HEK293 (cell line): ENCODE measurements around the gene ITIH3.

ENCODE experiments used
- OSR2 ChIP-seq: fragments of 450-650 bp; formaldehyde crosslinking; IDR thresholded peaks from 2 replicates; pipeline ENCODE4 v1.5.1; 2016; ENCODE audit warnings: missing biosample characterization, missing genetic modification characterization
- REST ChIP-seq: fragments of 450-650 bp; formaldehyde crosslinking; IDR thresholded peaks from 2 replicates; pipeline ENCODE4 v1.5.1; 2016; ENCODE audit warnings: missing biosample characterization, missing genetic modification characterization
- ZFP3 ChIP-seq: fragments of 450-650 bp; formaldehyde crosslinking; IDR thresholded peaks from 2 replicates; pipeline ENCODE4 v1.5.1; 2016; ENCODE audit warnings: low read depth, missing biosample characterization, missing genetic modification characterization

- no peak for TF ChIP-seq OSR2 (tag by site-specific recombination)
- TF ChIP-seq REST: no peak
- no peak for TF ChIP-seq ZFP3
Observed at GRCh38 chr3:52779837-52780585, 14.6 kb upstream of the ITIH3 start.
